Measurements from ENCODE around the gene CCDC152. TPM values are rescaled to one million over a fixed set of nuclear protein-coding genes. Genes with fewer than 3 reads are reported as not detected.
"Not testable (repeated sequence)": the region's sequence is repeated elsewhere in the genome, so short reads cannot be mapped to it uniquely, and the experiment has no call there.

Gene CCDC152
- total and polyA plus RNA-seq, 12 donors: 0.66 to 4.0 (median 1.5) TPM

- Histone ChIP-seq H3K9me3 (no peaks in the 10 kb centered on the region), H3K4me3 (no peak overlapping the region), H3K27me3 (no peaks in the 10 kb centered on the region), H3K27ac (peak overlapping the region in 7 of 10 donors; percentile 47 to 78 (median 60)), H3K4me1 (peaks cover 2 to 46% (median 29%) of the 10 kb centered on the region in 9 donors), H3K36me3 (no peaks in the 10 kb centered on the region)
- intact Hi-C loops (cut with DNase I): no loop called here
- DNase-seq (no peak), ATAC-seq (no peak)
- 64 to 67% methylated on average over 3 of the region's 3 CpGs for WGBS, 2 donors
- TF ChIP-seq, protein P1, sequence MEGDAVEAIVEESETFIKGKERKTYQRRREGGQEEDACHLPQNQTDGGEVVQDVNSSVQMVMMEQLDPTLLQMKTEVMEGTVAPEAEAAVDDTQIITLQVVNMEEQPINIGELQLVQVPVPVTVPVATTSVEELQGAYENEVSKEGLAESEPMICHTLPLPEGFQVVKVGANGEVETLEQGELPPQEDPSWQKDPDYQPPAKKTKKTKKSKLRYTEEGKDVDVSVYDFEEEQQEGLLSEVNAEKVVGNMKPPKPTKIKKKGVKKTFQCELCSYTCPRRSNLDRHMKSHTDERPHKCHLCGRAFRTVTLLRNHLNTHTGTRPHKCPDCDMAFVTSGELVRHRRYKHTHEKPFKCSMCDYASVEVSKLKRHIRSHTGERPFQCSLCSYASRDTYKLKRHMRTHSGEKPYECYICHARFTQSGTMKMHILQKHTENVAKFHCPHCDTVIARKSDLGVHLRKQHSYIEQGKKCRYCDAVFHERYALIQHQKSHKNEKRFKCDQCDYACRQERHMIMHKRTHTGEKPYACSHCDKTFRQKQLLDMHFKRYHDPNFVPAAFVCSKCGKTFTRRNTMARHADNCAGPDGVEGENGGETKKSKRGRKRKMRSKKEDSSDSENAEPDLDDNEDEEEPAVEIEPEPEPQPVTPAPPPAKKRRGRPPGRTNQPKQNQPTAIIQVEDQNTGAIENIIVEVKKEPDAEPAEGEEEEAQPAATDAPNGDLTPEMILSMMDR (IDR thresholded peaks at IDR 0.05): no peak
Measured at GRCh38 chr5:42843675-42844292, 87.2 kb downstream of the CCDC152 start.

DNA sequence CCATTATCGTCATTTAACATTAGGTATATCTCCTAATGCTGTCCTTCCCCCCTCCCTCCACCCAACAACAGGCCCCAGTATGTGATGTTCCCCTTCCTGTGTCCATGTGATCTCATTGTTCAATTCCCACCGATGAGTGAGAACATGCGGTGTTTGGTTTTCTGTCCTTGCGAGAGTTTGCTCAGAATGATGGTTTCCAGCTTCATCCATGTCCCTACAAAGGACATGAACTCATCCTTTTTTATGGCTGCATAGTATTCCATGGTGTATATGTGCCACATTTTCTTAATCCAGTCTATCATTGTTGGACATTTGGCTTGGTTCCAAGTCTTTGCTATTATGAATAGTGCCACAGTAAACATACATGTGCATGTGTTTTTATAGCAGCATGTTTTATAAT is 87.8 kb downstream of the CCDC152 start:
- DNase-seq; H3K36me3 ChIP-seq; ATAC-seq; intact Hi-C loops (cut with DNase I); H3K4me3 ChIP-seq; H3K9me3 ChIP-seq; H3K27me3 ChIP-seq: not testable (repeated sequence)
- Histone ChIP-seq H3K27ac (peak overlapping the region in 1 of 10 donors; percentile 68), H3K4me1 (peaks cover 2 to 44% (median 29%) of the 10 kb centered on the region in 9 donors)
- 97 to 98% methylated on average over 4 of the region's 4 CpGs for WGBS, 2 donors

DNA sequence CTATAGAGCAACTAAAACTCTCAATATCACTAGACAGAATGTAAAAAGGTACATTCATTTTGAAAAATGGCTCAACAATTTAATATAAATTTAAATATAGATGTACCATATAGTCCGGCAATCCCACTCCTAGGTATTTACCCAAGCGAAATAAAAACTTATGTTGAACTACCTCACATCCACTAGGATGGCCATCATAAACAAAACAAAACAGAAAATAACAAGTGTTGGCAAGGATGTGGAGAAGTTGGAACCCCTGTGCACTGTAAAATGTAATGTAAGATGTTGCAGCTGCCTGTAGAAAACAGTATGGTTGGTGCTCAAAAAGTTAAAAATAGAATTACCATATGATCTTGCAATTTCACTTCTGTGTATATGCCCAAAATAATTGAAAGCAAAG is 91.9 kb downstream of the CCDC152 start:
- intact Hi-C loops (cut with DNase I): no loop called here
- Histone ChIP-seq H3K9me3 (peaks cover 0 to 3% (median 0%) of the 10 kb centered on the region in 11 donors), H3K27ac (no peak overlapping the region), H3K4me1 (peaks cover 0 to 6% (median 3%) of the 10 kb centered on the region in 9 donors), H3K36me3 (no peaks in the 10 kb centered on the region), H3K4me3 (no peak overlapping the region), H3K27me3 (no peaks in the 10 kb centered on the region)
- WGBS, 2 donors: 95 to 96% methylated on average over 2 of the region's 2 CpGs
- TF ChIP-seq, protein P1 (IDR thresholded peaks at IDR 0.05): no peak
- DNase-seq (no peak), ATAC-seq (no peak)

GRCh38 chr5:42851481-42851880 is 94.9 kb downstream of the CCDC152 start:
- Histone ChIP-seq H3K4me3 (no peak overlapping the region), H3K27ac (no peak overlapping the region), H3K9me3 (peaks cover 0 to 3% (median 0%) of the 10 kb centered on the region in 11 donors), H3K4me1 (peaks cover 0 to 10% (median 0%) of the 10 kb centered on the region in 9 donors), H3K27me3 (no peaks in the 10 kb centered on the region), H3K36me3 (no peaks in the 10 kb centered on the region)
- DNase-seq (no peak), ATAC-seq (no peak)
- WGBS, 2 donors: 87 to 92% methylated on average over 6 of the region's 6 CpGs
- TF ChIP-seq, protein P1 (IDR thresholded peaks at IDR 0.05): no peak
- intact Hi-C loops (cut with DNase I): no loop called here

Other genes starting within 250 kb of the CCDC152 start
- 100 to 1,000 TPM; 149 to 373 (median 181) TPM for gene SELENOP, start 55.1 kb downstream of the CCDC152 start, total RNA-seq
- 10 to 100 TPM; 45.9 to 68.8 TPM for gene SELENOP, start 55.1 kb downstream of the CCDC152 start, polyA plus RNA-seq